B cell (primary cell): ENCODE results near the gene TBX10. TPM values are rescaled to one million over a fixed set of nuclear protein-coding genes. Genes with fewer than 3 reads are reported as not detected.

Experiments used
- ATAC-seq: fragments of 200-7000 bp; cut with Tn5 transposase; one replicate; pipeline ENCODE4 v1.10.0; 2021; ENCODE audit warnings: low read depth, mild to moderate bottlenecking, moderate number of reproducible peaks, moderate library complexity
- CTCF ChIA-PET: fragments of 350-600 bp; sonication (Branson Sonifier 250); formaldehyde crosslinking; loops from one replicate; lab custom pipeline; 2021; ENCODE audit warnings: antibody characterized with exemption, inconsistent platforms; lab: Charles Lee
- POLR2A ChIA-PET: fragments of 350-600 bp; sonication (Branson Sonifier 250); formaldehyde crosslinking; loops from one replicate; lab custom pipeline; 2021; ENCODE audit warnings: antibody characterized with exemption; lab: Charles Lee
- DNase-seq: peaks from one replicate; pipeline ENCODE4 v3.0.0; 2013
- H2AFZ ChIP-seq: 2 replicates; pipeline ENCODE4 v1.6.1; 2012; ENCODE audit warnings: mild to moderate bottlenecking, low read depth, low read length; ENCODE audit not compliant: insufficient read depth, poor library complexity, severe bottlenecking
- H3K27ac ChIP-seq, 2 donors: 1 replicate in 1 of 2; 2 replicates in 1 of 2; pipeline ENCODE4 v1.5.1; 2012 to 2013; ENCODE audit warnings: low read length in 2 of 2, mild to moderate bottlenecking in 2 of 2, moderate library complexity in 1 of 2
- H3K27me3 ChIP-seq, 4 experiments: fragments of 200-600 bp in 1 of 4; sonication (generic) in 1 of 4; replicated peaks in 1 of 4; 1 replicate in 2 of 4; 2 replicates in 2 of 4; pipeline versions ENCODE4 v1.6.1 to v1.7.0; 2013 to 2016; ENCODE audit warnings: low read length in 3 of 4, mild to moderate bottlenecking in 2 of 4, mixed read lengths in 1 of 4, moderate library complexity in 1 of 4; ENCODE audit not compliant: insufficient read depth in 4 of 4, control insufficient read depth in 3 of 4; ENCODE audit errors: control extremely low read depth in 1 of 4
- H3K36me3 ChIP-seq, 2 experiments: replicated peaks in 1 of 2; 1 replicate in 1 of 2; 2 replicates in 1 of 2; pipeline versions ENCODE4 v1.6.1 to v1.7.1; 2013; ENCODE audit warnings: low read length in 1 of 2; ENCODE audit not compliant: insufficient read depth in 2 of 2, control insufficient read depth in 1 of 2; ENCODE audit errors: control extremely low read depth in 1 of 2, extremely low read depth in 1 of 2
- H3K4me1 ChIP-seq, 2 donors: fragments of 200-600 bp in 1 of 2; sonication (generic) in 1 of 2; 1 replicate in 1 of 2; 2 replicates in 1 of 2; pipeline versions ENCODE4 v1.5.1 to v1.6.1; 2013 to 2017; ENCODE audit warnings: low read length in 2 of 2; ENCODE audit not compliant: control insufficient read depth in 2 of 2, insufficient read depth in 2 of 2
- H3K4me2 ChIP-seq: replicated peaks from 2 replicates; pipeline ENCODE3; 2012; ENCODE audit warnings: mild to moderate bottlenecking, low read depth, low read length; ENCODE audit not compliant: poor library complexity, severe bottlenecking
- H3K4me3 ChIP-seq, 5 experiments: fragments of 200-600 bp in 1 of 5; sonication (generic) in 1 of 5; 1 replicate in 3 of 5; 2 replicates in 2 of 5; pipeline versions ENCODE4 v1.5.1 to v1.7.0; 2011 to 2016; ENCODE audit warnings: low read length in 4 of 5, mild to moderate bottlenecking in 4 of 5, low read depth in 2 of 5, control low read depth in 1 of 5, moderate library complexity in 1 of 5; ENCODE audit not compliant: insufficient read depth in 1 of 5; ENCODE audit errors: control extremely low read depth in 1 of 5, extremely low read depth in 1 of 5
- H3K79me2 ChIP-seq: fragments of 200-600 bp; sonication (generic); one replicate; pipeline ENCODE4 v1.6.0; 2016; ENCODE audit warnings: low read length; ENCODE audit not compliant: control insufficient read depth, insufficient read depth
- H3K9ac ChIP-seq: fragments of 200-600 bp; sonication (generic); 2 replicates; pipeline ENCODE4 v1.6.1; 2017; ENCODE audit warnings: mild to moderate bottlenecking, low read length, moderate library complexity
- H3K9me3 ChIP-seq, 3 donors: one replicate each; pipeline versions ENCODE4 v1.6.1 to v1.7.1; 2013; ENCODE audit warnings: low read length in 2 of 3; ENCODE audit not compliant: control insufficient read depth in 2 of 3, insufficient read depth in 1 of 3; ENCODE audit errors: control extremely low read depth in 1 of 3
- H4K20me1 ChIP-seq: 2 replicates; pipeline ENCODE4 v1.6.0; 2012; ENCODE audit warnings: mild to moderate bottlenecking, low read length; ENCODE audit not compliant: insufficient read depth, control insufficient read depth, poor library complexity, severe bottlenecking
- H3K27ac Mint-ChIP-seq: one replicate; pipeline ENCODE4 v1.8.0; 2021; ENCODE audit warnings: mixed read lengths
- H3K27me3 Mint-ChIP-seq: one replicate; pipeline ENCODE4 v1.8.0; 2021; ENCODE audit warnings: mixed read lengths
- H3K4me1 Mint-ChIP-seq: one replicate; pipeline ENCODE4 v1.8.0; 2021; ENCODE audit warnings: mixed read lengths
- H3K4me3 Mint-ChIP-seq: one replicate; pipeline ENCODE4 v1.8.0; 2021; ENCODE audit warnings: mixed read lengths
- H3K9me3 Mint-ChIP-seq: one replicate; pipeline ENCODE4 v1.8.0; 2022; ENCODE audit warnings: mixed read lengths; ENCODE audit not compliant: insufficient read depth
- EZH2 ChIP-seq: IDR thresholded peaks from 2 replicates; pipeline ENCODE4 v1.6.1; 2012; ENCODE audit warnings: borderline replicate concordance, low read depth, mild to moderate bottlenecking, moderate library complexity, low read length; ENCODE audit not compliant: insufficient read depth, poor library complexity, severe bottlenecking
- WGBS: methylation state at CpG from one replicate; pipeline ENCODE4 v1.1.5; 2013; ENCODE audit warnings: missing lambda C conversion rate; ENCODE audit not compliant: insufficient coverage; 5-methylcytosine and 5-hydroxymethylcytosine counted together
- intact Hi-C: fragments of 100-400 bp; cut with micrococcal nuclease; formaldehyde crosslinking; loops from one replicate; pipeline ENCODE4 v1.10.0; 2022
- polyA plus RNA-seq: library from polyadenylated mRNA; depleted of rRNA; stranded (reverse); fragments of >200 nt; gene quantifications from 2 replicates; pipeline ENCODE4 v1.2.3, GENCODE V29; 2012
- total RNA-seq, 2 donors: library from RNA; stranded (reverse); fragments of 120-200 nt in 1 of 2; gene quantifications; 1 replicate in 1 of 2; 2 replicates in 1 of 2; pipeline versions ENCODE4 v1.2.3 to v1.2.4, GENCODE V29; 2013 to 2022
- TF ChIP-seq, protein P1 (sequence below): fragments of 200-600 bp; IDR thresholded peaks from one replicate; pipeline ENCODE4 v1.8.0; 2022; ENCODE audit warnings: antibody characterized with exemption, mild to moderate bottlenecking

The TBX10 gene
- total and polyA plus RNA-seq, 2 donors (not counting 1 experiment from before 2014, with no cell fraction given), result not detected

DNA sequence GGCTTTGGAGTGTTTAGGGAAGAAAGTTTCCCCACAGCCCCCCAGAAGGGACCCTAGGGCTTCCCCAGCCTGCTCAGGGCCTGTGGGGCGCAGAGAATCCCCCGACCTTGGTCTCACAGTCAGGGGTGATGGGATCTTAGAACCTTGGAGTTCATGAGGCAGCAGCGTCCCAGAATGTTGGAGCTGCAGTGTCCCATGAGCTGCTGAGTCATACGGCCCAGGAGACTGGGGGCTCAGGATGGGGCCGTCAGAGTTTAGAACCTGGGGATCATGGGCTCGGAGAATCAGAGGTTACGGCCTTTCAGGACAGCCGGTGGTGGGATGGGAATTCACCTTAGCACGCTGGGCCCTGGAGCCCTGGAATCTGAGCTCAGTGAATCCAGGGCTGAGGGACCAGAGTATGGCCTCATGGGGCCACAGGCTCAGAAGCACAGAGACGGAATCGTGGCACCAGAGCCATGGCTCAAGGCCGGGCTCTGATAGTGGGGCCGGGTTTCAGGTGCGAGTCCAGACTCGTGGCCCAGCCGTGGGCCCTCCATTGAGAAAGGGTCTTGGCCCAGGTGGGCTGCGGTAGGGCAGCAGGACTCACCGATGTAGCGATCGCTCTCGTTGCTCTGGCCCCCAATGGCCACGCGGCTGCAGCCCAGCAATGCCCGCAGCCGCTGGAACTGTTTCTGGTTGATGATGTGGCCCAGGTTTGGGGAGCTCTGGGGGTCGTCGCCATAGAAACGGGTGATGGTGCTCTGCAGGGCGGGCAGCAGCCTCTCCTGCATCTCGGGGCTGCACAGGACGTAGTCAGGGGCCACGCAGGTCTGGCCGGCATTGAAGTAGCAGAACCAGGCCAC lies 25.4 kb upstream of the TBX10 start:
- POLR2A ChIA-PET, result no interaction called here
- CTCF ChIA-PET, result interaction anchor here (0.9 to 2.3 kb wide), 3 partner anchors 13 to 92 kb away, joined by 3 to 5 read pairs (median 3); no protein-coding TSS in a partner anchor
- Histone ChIP-seq H3K4me2 (no peak overlapping the region), H4K20me1 (no peaks in the 10 kb centered on the region), H3K4me1 (peaks cover 33 to 34% of the 10 kb centered on the region in 2 donors), H3K27me3 (peaks cover 0 to 4% (median 2%) of the 10 kb centered on the region in 4 experiments), H3K9ac (no peak overlapping the region), H2AFZ (no peak overlapping the region), H3K36me3 (no peaks in the 10 kb centered on the region), H3K27ac (no peak overlapping the region), H3K79me2 (no peaks in the 10 kb centered on the region), H3K4me3 (no peak overlapping the region), H3K9me3 (no peaks in the 10 kb centered on the region)
- no peak for ATAC-seq
- no peak for DNase-seq
- H3K9me3 Mint-ChIP-seq, result no peaks in the 10 kb centered on the region
- intact Hi-C loops, result no loop called here
- H3K27me3 Mint-ChIP-seq, result no peaks in the 10 kb centered on the region
- no peak overlapping the region for H3K4me3 Mint-ChIP-seq
- H3K27ac Mint-ChIP-seq, result peak overlapping the region; percentile 20
- TF ChIP-seq, protein P1, sequence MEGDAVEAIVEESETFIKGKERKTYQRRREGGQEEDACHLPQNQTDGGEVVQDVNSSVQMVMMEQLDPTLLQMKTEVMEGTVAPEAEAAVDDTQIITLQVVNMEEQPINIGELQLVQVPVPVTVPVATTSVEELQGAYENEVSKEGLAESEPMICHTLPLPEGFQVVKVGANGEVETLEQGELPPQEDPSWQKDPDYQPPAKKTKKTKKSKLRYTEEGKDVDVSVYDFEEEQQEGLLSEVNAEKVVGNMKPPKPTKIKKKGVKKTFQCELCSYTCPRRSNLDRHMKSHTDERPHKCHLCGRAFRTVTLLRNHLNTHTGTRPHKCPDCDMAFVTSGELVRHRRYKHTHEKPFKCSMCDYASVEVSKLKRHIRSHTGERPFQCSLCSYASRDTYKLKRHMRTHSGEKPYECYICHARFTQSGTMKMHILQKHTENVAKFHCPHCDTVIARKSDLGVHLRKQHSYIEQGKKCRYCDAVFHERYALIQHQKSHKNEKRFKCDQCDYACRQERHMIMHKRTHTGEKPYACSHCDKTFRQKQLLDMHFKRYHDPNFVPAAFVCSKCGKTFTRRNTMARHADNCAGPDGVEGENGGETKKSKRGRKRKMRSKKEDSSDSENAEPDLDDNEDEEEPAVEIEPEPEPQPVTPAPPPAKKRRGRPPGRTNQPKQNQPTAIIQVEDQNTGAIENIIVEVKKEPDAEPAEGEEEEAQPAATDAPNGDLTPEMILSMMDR, result no peak
- TF ChIP-seq EZH2, result no peak
- H3K4me1 Mint-ChIP-seq, result no peaks in the 10 kb centered on the region
- 94% methylated on average over 32 of the region's 33 CpGs for WGBS

DNA sequence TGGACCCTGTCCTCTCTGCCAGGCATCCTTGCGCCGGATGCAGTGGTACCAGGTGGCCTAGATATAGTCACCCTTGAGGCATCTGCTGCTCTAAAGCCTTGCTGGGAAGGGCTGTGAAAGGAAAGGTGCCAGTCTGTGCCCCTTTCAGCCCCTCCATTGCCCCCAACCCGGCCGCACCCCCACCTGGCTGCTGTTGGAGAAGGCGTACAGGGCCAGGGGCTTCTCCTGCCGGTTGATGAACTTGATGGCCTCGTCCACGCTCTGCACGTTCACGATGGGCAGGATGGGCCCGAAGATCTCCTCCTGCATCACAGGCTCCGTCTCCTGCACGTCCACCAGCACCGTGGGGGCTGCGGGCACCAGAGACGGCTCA lies 24.6 kb upstream of the TBX10 start:
- ATAC-seq, result no peak
- CTCF ChIA-PET, result interaction anchor here (0.9 to 2.3 kb wide), 3 partner anchors 13 to 91 kb away, joined by 3 to 5 read pairs (median 3); no protein-coding TSS in a partner anchor

More for the DNA sequence above, 24.6 kb upstream of the TBX10 start:
- Histone ChIP-seq H3K79me2 (no peaks in the 10 kb centered on the region), H3K4me3 (no peak overlapping the region), H2AFZ (no peak overlapping the region), H3K9ac (no peak overlapping the region), H3K27me3 (peaks cover 0 to 3% (median 1%) of the 10 kb centered on the region in 4 experiments), H3K36me3 (no peaks in the 10 kb centered on the region), H3K9me3 (no peaks in the 10 kb centered on the region), H3K4me2 (no peak overlapping the region), H4K20me1 (no peaks in the 10 kb centered on the region), H3K4me1 (peaks cover 32 to 33% of the 10 kb centered on the region in 2 donors), H3K27ac (no peak overlapping the region)
- H3K4me1 Mint-ChIP-seq, result peaks cover 2% of the 10 kb centered on the region
- WGBS, result 98% methylated on average over 14 of the region's 16 CpGs
- no peak overlapping the region for H3K4me3 Mint-ChIP-seq
- no peak for TF ChIP-seq EZH2
- TF ChIP-seq, protein P1, result no peak
- no peak for DNase-seq
- no peaks in the 10 kb centered on the region for H3K9me3 Mint-ChIP-seq
- no peaks in the 10 kb centered on the region for H3K27me3 Mint-ChIP-seq
- H3K27ac Mint-ChIP-seq, result no peak overlapping the region
- POLR2A ChIA-PET, result no interaction called here
- intact Hi-C loops, result no loop called here
